Keratinocyte (primary cell): ENCODE results near the gene SLC5A2. TPM values are rescaled to one million over a fixed set of nuclear protein-coding genes. Genes with fewer than 3 reads are reported as not detected.

ENCODE experiments used
- DNase-seq: peaks from one replicate; pipeline ENCODE4 v3.0.0-alpha.2; 2011; ENCODE audit warnings: low read depth, missing footprints, low spot score
- FAIRE-seq: peaks from 2 replicates; lab custom pipeline; 2011; peaks lifted over from hg19 to GRCh38; lab: Jason Lieb, UNC
- H2AFZ ChIP-seq: 2 replicates; pipeline ENCODE4 v1.6.0; 2012; ENCODE audit warnings: low read length, control low read depth, inconsistent platforms; ENCODE audit not compliant: control insufficient read depth
- H3K27ac ChIP-seq: 2 replicates; pipeline ENCODE4 v1.5.1; 2011; ENCODE audit warnings: low read length; ENCODE audit not compliant: control insufficient read depth, insufficient read depth
- H3K27me3 ChIP-seq: 3 replicates; pipeline ENCODE4 v1.6.0; 2011; ENCODE audit warnings: low read length; ENCODE audit not compliant: control insufficient read depth, insufficient read depth; ENCODE audit errors: extremely low read depth
- H3K36me3 ChIP-seq, 2 experiments: 2 replicates in 1 of 2; 3 replicates in 1 of 2; pipeline ENCODE4 v1.5.1; 2011; ENCODE audit warnings: low read length in 2 of 2, mild to moderate bottlenecking in 1 of 2; ENCODE audit not compliant: control insufficient read depth in 2 of 2, insufficient read depth in 2 of 2; ENCODE audit errors: extremely low read depth in 1 of 2
- H3K4me1 ChIP-seq: 3 replicates; pipeline ENCODE4 v1.5.1; 2011; ENCODE audit warnings: low read length; ENCODE audit not compliant: control insufficient read depth, insufficient read depth; ENCODE audit errors: extremely low read depth
- H3K4me2 ChIP-seq: 3 replicates; pipeline ENCODE4 v1.6.0; 2011; ENCODE audit warnings: low read depth, low read length; ENCODE audit not compliant: control insufficient read depth, insufficient read depth; ENCODE audit errors: extremely low read depth
- H3K4me3 ChIP-seq, 3 experiments: fragments of 200-600 bp in 1 of 3; sonication (generic) in 1 of 3; 2 replicates in 2 of 3; 3 replicates in 1 of 3; pipeline ENCODE4 v1.5.1; 2011 to 2016; ENCODE audit warnings: low read length in 3 of 3, mild to moderate bottlenecking in 3 of 3, control low read depth in 2 of 3, inconsistent platforms in 1 of 3, low read depth in 1 of 3, mixed read lengths in 1 of 3, mixed run types in 1 of 3, moderate library complexity in 1 of 3; ENCODE audit not compliant: control insufficient read depth in 2 of 3, insufficient read depth in 2 of 3; ENCODE audit errors: extremely low read depth in 1 of 3
- H3K79me2 ChIP-seq: 2 replicates; pipeline ENCODE4 v1.6.0; 2012; ENCODE audit warnings: low read length; ENCODE audit not compliant: control insufficient read depth, insufficient read depth
- H3K9ac ChIP-seq: 3 replicates; pipeline ENCODE4 v1.6.0; 2011; ENCODE audit warnings: low read length; ENCODE audit not compliant: control insufficient read depth, insufficient read depth; ENCODE audit errors: extremely low read depth
- H3K9me1 ChIP-seq: 3 replicates; pipeline ENCODE4 v1.6.0; 2011; ENCODE audit warnings: low read length; ENCODE audit not compliant: control insufficient read depth, insufficient read depth; ENCODE audit errors: extremely low read depth
- H3K9me3 ChIP-seq: 2 replicates; pipeline ENCODE4 v1.5.1; 2012; ENCODE audit warnings: low read depth, low read length; ENCODE audit not compliant: control insufficient read depth
- H4K20me1 ChIP-seq: 3 replicates; pipeline ENCODE4 v1.6.0; 2011; ENCODE audit warnings: low read length; ENCODE audit not compliant: control insufficient read depth, insufficient read depth; ENCODE audit errors: extremely low read depth
- EZH2 ChIP-seq: IDR thresholded peaks from one replicate; pipeline ENCODE4 v1.6.1; 2012; ENCODE audit warnings: inconsistent platforms, mild to moderate bottlenecking, low read length, moderate library complexity
- dilution Hi-C: fragments of 300-500 bp; cut with MboI; formaldehyde crosslinking; loops from one replicate; pipeline ENCODE4 v1.7.0; 2020; ENCODE audit warnings: low sequenced_read_pairs; ENCODE audit not compliant: extremely low pct_ligation_motif_present
- polyA plus RNA-seq, 5 experiments: library from polyadenylated mRNA; depleted of rRNA in 3 of 5; stranded (reverse) in 3 of 5; stranded (forward) in 1 of 5; unstranded in 1 of 5; fragments of >200 nt; gene quantifications; 1 replicate in 1 of 5; 2 replicates in 3 of 5; 3 replicates in 1 of 5; pipeline versions ENCODE4 v1.2.1 to v1.2.3, GENCODE V29; 2011 to 2012; ENCODE audit warnings: missing spikeins in 2 of 5, low read depth in 1 of 5, low replicate concordance in 1 of 5
- TF ChIP-seq, protein P1 (sequence below), 3 experiments: IDR thresholded peaks in 1 of 3; conservative IDR thresholded peaks in 1 of 3; optimal IDR thresholded peaks in 1 of 3; 2 replicates in 2 of 3; 3 replicates in 1 of 3; pipeline versions ENCODE3 to v1.5.1; 2011; ENCODE audit warnings: low read length in 3 of 3, mild to moderate bottlenecking in 3 of 3, moderate library complexity in 2 of 3, control low read depth in 1 of 3, inconsistent platforms in 1 of 3; ENCODE audit not compliant: insufficient read depth in 2 of 3; ENCODE audit errors: extremely low read depth in 1 of 3

Gene SLC5A2
- polyA plus RNA-seq, 1 donor (not counting 4 experiments of a cell fraction or from before 2014, with no cell fraction given), result not detected

DNA sequence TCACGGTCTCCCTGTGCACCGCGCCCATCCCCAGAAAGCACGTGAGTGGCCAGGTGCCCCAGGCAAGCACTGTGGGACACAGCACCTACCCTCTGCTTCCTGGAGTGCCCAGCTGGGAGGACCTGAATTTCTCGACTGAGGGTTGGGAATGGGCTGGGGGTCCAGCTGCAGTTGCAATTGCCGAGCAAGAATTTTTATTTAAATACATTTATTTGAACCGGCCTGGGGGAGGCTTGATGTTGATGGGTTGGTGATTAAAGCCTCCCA, 6.3 kb downstream of the SLC5A2 start:
- TF ChIP-seq EZH2, result no peak
- TF ChIP-seq, protein P1, sequence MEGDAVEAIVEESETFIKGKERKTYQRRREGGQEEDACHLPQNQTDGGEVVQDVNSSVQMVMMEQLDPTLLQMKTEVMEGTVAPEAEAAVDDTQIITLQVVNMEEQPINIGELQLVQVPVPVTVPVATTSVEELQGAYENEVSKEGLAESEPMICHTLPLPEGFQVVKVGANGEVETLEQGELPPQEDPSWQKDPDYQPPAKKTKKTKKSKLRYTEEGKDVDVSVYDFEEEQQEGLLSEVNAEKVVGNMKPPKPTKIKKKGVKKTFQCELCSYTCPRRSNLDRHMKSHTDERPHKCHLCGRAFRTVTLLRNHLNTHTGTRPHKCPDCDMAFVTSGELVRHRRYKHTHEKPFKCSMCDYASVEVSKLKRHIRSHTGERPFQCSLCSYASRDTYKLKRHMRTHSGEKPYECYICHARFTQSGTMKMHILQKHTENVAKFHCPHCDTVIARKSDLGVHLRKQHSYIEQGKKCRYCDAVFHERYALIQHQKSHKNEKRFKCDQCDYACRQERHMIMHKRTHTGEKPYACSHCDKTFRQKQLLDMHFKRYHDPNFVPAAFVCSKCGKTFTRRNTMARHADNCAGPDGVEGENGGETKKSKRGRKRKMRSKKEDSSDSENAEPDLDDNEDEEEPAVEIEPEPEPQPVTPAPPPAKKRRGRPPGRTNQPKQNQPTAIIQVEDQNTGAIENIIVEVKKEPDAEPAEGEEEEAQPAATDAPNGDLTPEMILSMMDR (optimal IDR thresholded peaks at IDR 0.05 in 1 of 3, IDR thresholded peaks at IDR 0.05 in 1 of 3, conservative IDR thresholded peaks at IDR 0.05 in 1 of 3; ENCODE audit: extremely low read depth in 1 of 3, insufficient read depth in 2 of 3, low read length in 3 of 3), result no peak
- FAIRE-seq, result no peak
- peaks cover 14% of the 10 kb centered on the region for H3K4me1 ChIP-seq

DNA sequence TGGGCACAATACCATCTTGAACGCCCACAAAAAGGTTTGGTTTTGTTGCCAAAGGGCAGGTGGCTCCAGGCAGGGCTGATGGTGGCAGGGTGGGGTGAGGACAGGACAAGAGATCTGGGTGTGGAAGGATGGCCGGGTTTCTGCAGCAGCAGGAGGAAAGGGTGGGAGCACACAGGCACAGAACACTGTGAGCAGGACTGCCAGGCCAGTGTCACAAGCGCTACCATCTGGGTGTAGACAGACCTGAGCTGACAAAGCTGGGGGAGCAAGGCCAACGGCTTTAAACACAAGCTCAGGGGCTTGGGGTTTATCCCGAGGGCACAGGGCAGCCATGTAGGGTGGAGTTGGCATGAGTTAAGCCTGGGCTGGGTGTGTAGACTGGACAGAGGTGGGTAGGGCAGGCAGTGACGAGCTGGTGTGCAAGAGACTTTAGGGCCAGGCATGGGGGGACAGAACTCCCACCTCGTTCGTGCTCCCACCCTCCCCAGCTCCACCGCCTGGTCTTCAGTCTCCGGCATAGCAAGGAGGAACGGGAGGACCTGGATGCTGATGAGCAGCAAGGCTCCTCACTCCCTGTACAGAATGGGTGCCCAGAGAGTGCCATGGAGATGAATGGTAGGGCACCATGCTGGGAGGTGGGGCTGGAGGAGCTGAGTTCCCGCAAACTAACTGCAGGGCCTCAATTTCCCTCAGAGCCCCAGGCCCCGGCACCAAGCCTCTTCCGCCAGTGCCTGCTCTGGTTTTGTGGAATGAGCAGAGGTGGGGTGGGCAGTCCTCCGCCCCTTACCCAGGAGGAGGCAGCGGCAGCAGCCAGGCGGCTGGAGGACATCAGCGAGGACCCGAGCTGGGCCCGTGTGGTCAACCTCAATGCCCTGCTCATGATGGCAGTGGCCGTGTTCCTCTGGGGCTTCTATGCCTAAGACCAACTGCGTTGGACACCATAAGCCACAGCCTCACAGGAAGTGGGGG, 7.0 kb downstream of the SLC5A2 start:
- Histone ChIP-seq H3K9ac (no peak overlapping the region), H3K27ac (no peak overlapping the region), H3K27me3 (peaks cover 16% of the 10 kb centered on the region), H3K4me2 (no peak overlapping the region), H3K4me3 (no peak overlapping the region), H3K9me3 (no peaks in the 10 kb centered on the region), H2AFZ (no peak overlapping the region), H4K20me1 (no peaks in the 10 kb centered on the region), H3K9me1 (no peaks in the 10 kb centered on the region), H3K36me3 (peaks cover 0 to 6% of the 10 kb centered on the region in 2 experiments), H3K4me1 (peaks cover 14% of the 10 kb centered on the region), H3K79me2 (no peaks in the 10 kb centered on the region)
- no peak for DNase-seq
- no peak for TF ChIP-seq EZH2
- TF ChIP-seq, protein P1 (optimal IDR thresholded peaks at IDR 0.05 in 1 of 3, IDR thresholded peaks at IDR 0.05 in 1 of 3, conservative IDR thresholded peaks at IDR 0.05 in 1 of 3; ENCODE audit: extremely low read depth in 1 of 3, insufficient read depth in 2 of 3, low read length in 3 of 3), result no peak
- FAIRE-seq, result no peak
- dilution Hi-C loops, result no loop called here

More for the DNA sequence above, 6.3 kb downstream of the SLC5A2 start:
- no peak overlapping the region for H2AFZ ChIP-seq
- no peak overlapping the region for H3K4me2 ChIP-seq
- H3K9me1 ChIP-seq, result no peaks in the 10 kb centered on the region
- dilution Hi-C loops, result no loop called here
- H3K9ac ChIP-seq, result no peak overlapping the region
- no peaks in the 10 kb centered on the region for H4K20me1 ChIP-seq
- H3K27me3 ChIP-seq, result peaks cover 16% of the 10 kb centered on the region
- no peak overlapping the region for H3K4me3 ChIP-seq
- no peak for DNase-seq
- H3K27ac ChIP-seq, result no peak overlapping the region
- peaks cover 0 to 6% of the 10 kb centered on the region in 2 experiments for H3K36me3 ChIP-seq
- no peaks in the 10 kb centered on the region for H3K9me3 ChIP-seq
- no peaks in the 10 kb centered on the region for H3K79me2 ChIP-seq
